Measurements from ENCODE around the gene KIAA0040. TPM values are rescaled to one million over a fixed set of nuclear protein-coding genes. Genes with fewer than 3 reads are reported as not detected.

Gene KIAA0040
- total and polyA plus RNA-seq, 4 donors = 1.7 to 2.9 (median 2.2) TPM

DNA sequence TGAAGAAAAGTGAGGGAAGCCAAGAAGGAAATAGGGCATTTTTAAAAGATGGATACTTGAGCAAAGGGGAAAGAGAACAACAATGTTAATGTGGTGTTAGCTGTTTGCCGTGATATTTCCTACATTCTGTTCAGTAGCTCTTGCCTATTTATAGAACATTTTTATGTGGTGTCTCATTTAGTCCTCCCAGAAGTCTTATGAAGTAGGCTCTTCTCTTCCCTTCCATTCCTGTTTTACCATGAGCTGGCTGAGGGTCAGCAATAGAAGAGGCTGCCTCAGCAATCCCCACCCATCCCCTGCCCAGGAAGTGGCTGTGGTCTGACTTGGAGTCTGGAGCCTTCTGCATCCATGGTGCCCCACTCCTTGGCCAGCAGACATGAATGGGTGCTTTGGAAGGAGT lies 60.1 kb downstream of the KIAA0040 start:
- no peaks in the 10 kb centered on the region for H3K9me3 ChIP-seq (ENCODE audit: control insufficient read depth, insufficient read depth, low read length)
- no peaks in the 10 kb centered on the region for H3K27me3 ChIP-seq (ENCODE audit: control insufficient read depth, insufficient read depth, low read length)
- H3K36me3 ChIP-seq (ENCODE audit: control insufficient read depth, insufficient read depth, low read length) = no peaks in the 10 kb centered on the region
- H3K4me1 ChIP-seq (ENCODE audit: control insufficient read depth, insufficient read depth, low read length) = no peaks in the 10 kb centered on the region
- no peak overlapping the region for H3K27ac ChIP-seq (ENCODE audit: low read depth, low read length)
- H3K4me3 ChIP-seq (ENCODE audit: low read depth, low read length) = no peak overlapping the region
- no CpG with 5 or more reads among the region's 1 CpG for WGBS (ENCODE audit: insufficient coverage)
- DNase-seq (ENCODE audit: low read depth in 4 of 6, low spot score in 6 of 6) = no peak

DNA sequence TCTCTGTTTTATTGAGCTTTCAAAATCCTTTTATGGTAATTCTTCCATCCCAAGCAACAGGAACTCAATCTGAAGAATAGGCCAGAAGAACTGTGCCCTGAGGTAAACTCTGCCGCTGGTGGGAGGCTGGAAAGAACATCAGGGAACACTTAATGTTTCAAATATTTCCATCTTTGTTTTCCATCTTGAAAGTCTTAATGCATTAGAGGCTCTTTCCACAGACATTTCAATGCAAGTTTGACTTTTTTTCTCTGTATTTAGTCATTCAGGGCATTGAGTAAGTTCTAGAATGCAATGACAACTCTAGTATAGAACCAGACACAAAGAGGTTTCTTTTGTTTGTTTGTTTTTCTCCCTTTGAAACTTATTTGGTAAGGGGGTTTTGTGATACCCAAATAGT lies 61.5 kb downstream of the KIAA0040 start:
- no peak overlapping the region for H3K4me3 ChIP-seq (ENCODE audit: low read depth, low read length)
- H3K4me1 ChIP-seq (ENCODE audit: control insufficient read depth, insufficient read depth, low read length) = no peaks in the 10 kb centered on the region
- no peak overlapping the region for H3K27ac ChIP-seq (ENCODE audit: low read depth, low read length)
- H3K36me3 ChIP-seq (ENCODE audit: control insufficient read depth, insufficient read depth, low read length) = no peaks in the 10 kb centered on the region
- H3K27me3 ChIP-seq (ENCODE audit: control insufficient read depth, insufficient read depth, low read length) = no peaks in the 10 kb centered on the region
- DNase-seq (ENCODE audit: low read depth in 4 of 6, low spot score in 6 of 6) = no peak
- WGBS (ENCODE audit: insufficient coverage) = no CpG with 5 or more reads among the region's 1 CpG
- H3K9me3 ChIP-seq (ENCODE audit: control insufficient read depth, insufficient read depth, low read length) = no peaks in the 10 kb centered on the region

GRCh38 chr1:175130649-175131045 lies 61.9 kb downstream of the KIAA0040 start:
- H3K27ac ChIP-seq (ENCODE audit: low read depth, low read length) = no peak overlapping the region
- no peaks in the 10 kb centered on the region for H3K4me1 ChIP-seq (ENCODE audit: control insufficient read depth, insufficient read depth, low read length)
- 33% methylated on average over 1 of the region's 2 CpGs for WGBS (ENCODE audit: insufficient coverage)
- H3K36me3 ChIP-seq (ENCODE audit: control insufficient read depth, insufficient read depth, low read length) = no peaks in the 10 kb centered on the region
- no peaks in the 10 kb centered on the region for H3K9me3 ChIP-seq (ENCODE audit: control insufficient read depth, insufficient read depth, low read length)
- H3K27me3 ChIP-seq (ENCODE audit: control insufficient read depth, insufficient read depth, low read length) = no peaks in the 10 kb centered on the region
- no peak overlapping the region for H3K4me3 ChIP-seq (ENCODE audit: low read depth, low read length)
- DNase-seq (ENCODE audit: low read depth in 4 of 6, low spot score in 6 of 6) = no peak

DNA sequence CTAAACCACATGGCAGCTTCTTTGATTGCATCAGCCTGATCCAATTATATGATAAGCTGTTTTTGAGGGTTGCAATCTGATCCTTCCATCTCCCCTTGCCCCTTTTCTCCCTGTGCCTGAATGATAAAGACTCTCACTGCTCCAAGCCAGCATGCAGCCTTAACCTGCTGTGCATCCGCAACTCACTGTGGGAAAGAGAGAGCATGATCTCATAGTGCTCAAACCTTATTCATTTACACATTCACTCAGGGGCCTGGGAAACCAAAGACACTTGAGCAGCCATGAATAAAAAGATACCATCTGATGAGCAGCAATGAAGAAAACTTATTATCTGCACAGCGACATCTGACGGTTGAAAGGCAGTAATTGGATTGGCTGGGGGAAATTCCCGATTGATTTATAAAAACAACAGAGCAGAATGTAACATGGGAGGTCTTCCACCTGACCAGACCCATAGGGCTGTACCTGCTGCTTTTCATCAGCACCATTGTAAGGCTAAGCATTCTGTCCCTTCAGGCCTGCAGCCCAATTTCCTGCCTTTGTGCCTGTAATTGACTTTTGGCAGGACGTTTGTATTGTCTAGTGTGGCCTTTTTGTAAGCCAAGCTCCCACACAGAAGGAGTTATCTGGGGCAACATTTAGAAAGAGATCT lies 62.5 kb downstream of the KIAA0040 start:
- no peaks in the 10 kb centered on the region for H3K4me1 ChIP-seq (ENCODE audit: control insufficient read depth, insufficient read depth, low read length)
- H3K4me3 ChIP-seq (ENCODE audit: low read depth, low read length) = no peak overlapping the region
- H3K27me3 ChIP-seq (ENCODE audit: control insufficient read depth, insufficient read depth, low read length) = no peaks in the 10 kb centered on the region
- H3K9me3 ChIP-seq (ENCODE audit: control insufficient read depth, insufficient read depth, low read length) = no peaks in the 10 kb centered on the region
- no peaks in the 10 kb centered on the region for H3K36me3 ChIP-seq (ENCODE audit: control insufficient read depth, insufficient read depth, low read length)
- H3K27ac ChIP-seq (ENCODE audit: low read depth, low read length) = no peak overlapping the region
- peak in 1 of 6 donors; percentile 57 for DNase-seq (ENCODE audit: low read depth in 4 of 6, low spot score in 6 of 6)
- WGBS (ENCODE audit: insufficient coverage) = 14% methylated on average over 3 of the region's 5 CpGs

DNA sequence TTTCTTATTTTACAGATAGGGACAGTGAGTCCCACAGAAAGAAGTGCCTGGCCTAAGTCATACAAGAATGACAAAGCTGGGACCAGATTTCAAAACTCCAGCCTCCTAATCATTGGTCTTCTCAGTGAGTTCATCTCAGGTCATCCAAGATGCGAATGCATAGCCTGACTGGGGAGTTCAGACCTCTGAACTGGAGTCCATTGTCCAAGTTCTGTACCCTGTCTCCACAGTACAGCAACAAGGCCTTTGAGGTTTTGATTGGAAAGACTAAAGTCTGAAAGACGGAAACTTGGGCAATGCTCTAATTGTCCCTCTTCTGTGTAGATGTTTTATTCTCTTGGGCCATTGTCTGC lies 63.0 kb downstream of the KIAA0040 start:
- 86% methylated on average over 1 of the region's 2 CpGs for WGBS (ENCODE audit: insufficient coverage)
- Histone ChIP-seq H3K4me1 (ENCODE audit: control insufficient read depth, insufficient read depth, low read length) (no peaks in the 10 kb centered on the region), H3K4me3 (ENCODE audit: low read depth, low read length) (no peak overlapping the region), H3K27ac (ENCODE audit: low read depth, low read length) (no peak overlapping the region), H3K9me3 (ENCODE audit: control insufficient read depth, insufficient read depth, low read length) (no peaks in the 10 kb centered on the region), H3K36me3 (ENCODE audit: control insufficient read depth, insufficient read depth, low read length) (no peaks in the 10 kb centered on the region), H3K27me3 (ENCODE audit: control insufficient read depth, insufficient read depth, low read length) (no peaks in the 10 kb centered on the region)
- no peak for DNase-seq (ENCODE audit: low read depth in 4 of 6, low spot score in 6 of 6)

DNA sequence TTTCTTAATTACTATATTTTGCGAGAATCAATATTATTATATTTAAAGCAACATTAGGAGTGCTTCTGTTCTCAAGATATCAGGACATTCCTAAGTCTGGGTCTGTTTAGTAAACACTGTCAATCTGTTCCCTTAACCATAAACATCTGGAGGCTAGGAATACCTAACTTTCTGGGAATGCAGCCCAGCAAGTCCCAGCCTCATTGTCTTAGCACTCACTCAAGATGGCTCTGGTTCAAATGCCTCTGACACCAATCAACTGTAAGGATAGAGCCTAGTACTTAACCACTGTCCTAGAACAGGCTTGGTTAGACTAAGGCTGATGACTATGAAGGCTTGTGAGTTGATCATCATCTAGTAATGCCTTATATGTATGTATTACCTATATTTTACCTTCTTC lies 63.4 kb downstream of the KIAA0040 start:
- Histone ChIP-seq H3K36me3 (ENCODE audit: control insufficient read depth, insufficient read depth, low read length) (no peaks in the 10 kb centered on the region), H3K27me3 (ENCODE audit: control insufficient read depth, insufficient read depth, low read length) (no peaks in the 10 kb centered on the region), H3K4me1 (ENCODE audit: control insufficient read depth, insufficient read depth, low read length) (no peaks in the 10 kb centered on the region), H3K27ac (ENCODE audit: low read depth, low read length) (no peak overlapping the region), H3K4me3 (ENCODE audit: low read depth, low read length) (no peak overlapping the region), H3K9me3 (ENCODE audit: control insufficient read depth, insufficient read depth, low read length) (no peaks in the 10 kb centered on the region)
- WGBS (ENCODE audit: insufficient coverage) = no CpG with 5 or more reads among the region's 1 CpG
- no peak for DNase-seq (ENCODE audit: low read depth in 4 of 6, low spot score in 6 of 6)

DNA sequence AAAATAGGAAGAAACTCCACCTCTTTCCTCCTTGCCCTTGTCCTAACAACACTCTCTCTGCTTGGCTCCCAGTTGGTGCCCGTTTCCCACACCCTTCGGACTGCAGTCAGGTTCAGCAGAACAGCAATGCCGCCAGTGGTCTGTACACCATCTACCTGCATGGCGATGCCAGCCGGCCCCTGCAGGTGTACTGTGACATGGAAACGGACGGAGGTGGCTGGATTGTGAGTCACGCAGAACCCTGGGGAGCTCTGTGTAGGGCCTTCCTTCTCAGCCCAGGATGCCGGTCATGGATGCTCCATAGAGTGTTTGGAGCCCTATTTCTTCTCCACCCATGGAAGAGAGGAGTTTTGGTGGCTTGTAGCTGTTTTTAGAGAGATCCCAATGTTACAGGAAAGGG lies 64.1 kb downstream of the KIAA0040 start:
- Histone ChIP-seq H3K4me1 (ENCODE audit: control insufficient read depth, insufficient read depth, low read length) (no peaks in the 10 kb centered on the region), H3K36me3 (ENCODE audit: control insufficient read depth, insufficient read depth, low read length) (no peaks in the 10 kb centered on the region), H3K27ac (ENCODE audit: low read depth, low read length) (no peak overlapping the region), H3K9me3 (ENCODE audit: control insufficient read depth, insufficient read depth, low read length) (no peaks in the 10 kb centered on the region), H3K4me3 (ENCODE audit: low read depth, low read length) (no peak overlapping the region), H3K27me3 (ENCODE audit: control insufficient read depth, insufficient read depth, low read length) (no peaks in the 10 kb centered on the region)
- 95% methylated on average over 8 of the region's 9 CpGs for WGBS (ENCODE audit: insufficient coverage)
- DNase-seq (ENCODE audit: low read depth in 4 of 6, low spot score in 6 of 6) = no peak

- Histone ChIP-seq H3K27me3 (ENCODE audit: control insufficient read depth, insufficient read depth, low read length) (no peaks in the 10 kb centered on the region), H3K27ac (ENCODE audit: low read depth, low read length) (no peak overlapping the region), H3K4me1 (ENCODE audit: control insufficient read depth, insufficient read depth, low read length) (no peaks in the 10 kb centered on the region), H3K9me3 (ENCODE audit: control insufficient read depth, insufficient read depth, low read length) (no peaks in the 10 kb centered on the region), H3K4me3 (ENCODE audit: low read depth, low read length) (no peak overlapping the region), H3K36me3 (ENCODE audit: control insufficient read depth, insufficient read depth, low read length) (no peaks in the 10 kb centered on the region)
- no peak for DNase-seq (ENCODE audit: low read depth in 4 of 6, low spot score in 6 of 6)
- 96% methylated on average over 6 of the region's 6 CpGs for WGBS (ENCODE audit: insufficient coverage)
Measured at GRCh38 chr1:175127565-175127964, 65.0 kb downstream of the KIAA0040 start.

DNA sequence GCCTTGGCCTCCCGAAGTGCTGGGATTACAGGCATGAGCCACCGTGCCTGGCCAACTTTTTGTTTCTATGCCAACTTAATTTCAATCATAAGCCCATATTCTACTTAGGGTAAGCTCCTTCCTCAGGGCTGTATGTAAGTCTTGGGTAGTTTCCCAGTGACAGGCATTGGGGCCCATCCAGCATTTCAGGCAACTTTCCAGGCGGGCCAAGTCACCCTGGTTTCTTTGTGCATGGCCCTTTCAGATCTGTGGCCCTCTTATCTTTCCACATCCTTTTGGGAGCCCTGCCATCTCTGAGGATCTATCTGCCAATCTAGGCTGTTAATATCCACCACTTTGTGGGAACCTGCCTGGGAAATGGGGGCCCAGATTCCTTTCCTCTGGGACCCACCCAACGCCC lies 66.2 kb downstream of the KIAA0040 start:
- H3K9me3 ChIP-seq (ENCODE audit: control insufficient read depth, insufficient read depth, low read length) = no peaks in the 10 kb centered on the region
- 56% methylated on average over 1 of the region's 4 CpGs for WGBS (ENCODE audit: insufficient coverage)
- H3K4me1 ChIP-seq (ENCODE audit: control insufficient read depth, insufficient read depth, low read length) = no peaks in the 10 kb centered on the region
- no peak for DNase-seq (ENCODE audit: low read depth in 4 of 6, low spot score in 6 of 6)
- no peak overlapping the region for H3K27ac ChIP-seq (ENCODE audit: low read depth, low read length)
- H3K36me3 ChIP-seq (ENCODE audit: control insufficient read depth, insufficient read depth, low read length) = no peaks in the 10 kb centered on the region
- H3K27me3 ChIP-seq (ENCODE audit: control insufficient read depth, insufficient read depth, low read length) = no peaks in the 10 kb centered on the region
- no peak overlapping the region for H3K4me3 ChIP-seq (ENCODE audit: low read depth, low read length)

DNA sequence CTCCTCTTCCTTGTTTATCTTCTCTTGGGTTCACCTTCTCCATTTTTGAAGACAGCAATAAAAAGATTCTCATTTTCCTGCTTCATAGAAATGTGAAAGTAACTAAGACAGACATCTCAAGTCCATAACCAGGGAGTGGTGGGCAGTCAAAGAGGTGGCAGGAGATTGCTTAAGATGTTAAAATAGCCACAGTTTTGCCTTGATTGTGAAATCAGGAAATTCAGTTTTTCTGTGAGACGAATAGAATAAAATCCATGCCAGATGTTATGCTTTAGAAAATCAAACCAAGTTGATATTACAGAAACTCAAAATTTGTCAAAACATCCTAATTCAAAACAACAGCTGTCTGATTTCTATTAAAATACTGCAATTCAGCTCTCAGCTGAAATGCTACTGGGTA lies 67.7 kb downstream of the KIAA0040 start:
- no peak overlapping the region for H3K27ac ChIP-seq (ENCODE audit: low read depth, low read length)
- H3K9me3 ChIP-seq (ENCODE audit: control insufficient read depth, insufficient read depth, low read length) = no peaks in the 10 kb centered on the region
- H3K27me3 ChIP-seq (ENCODE audit: control insufficient read depth, insufficient read depth, low read length) = no peaks in the 10 kb centered on the region
- no peak for DNase-seq (ENCODE audit: low read depth in 4 of 6, low spot score in 6 of 6)
- no peaks in the 10 kb centered on the region for H3K36me3 ChIP-seq (ENCODE audit: control insufficient read depth, insufficient read depth, low read length)
- no peaks in the 10 kb centered on the region for H3K4me1 ChIP-seq (ENCODE audit: control insufficient read depth, insufficient read depth, low read length)
- H3K4me3 ChIP-seq (ENCODE audit: low read depth, low read length) = no peak overlapping the region
- no CpG with 5 or more reads among the region's 1 CpG for WGBS (ENCODE audit: insufficient coverage)
